IMR-90 (cell line): ENCODE results near the gene ACSL3. TPM values are rescaled to one million over a fixed set of nuclear protein-coding genes. Genes with fewer than 3 reads are reported as not detected.

Experiments
- ATAC-seq: fragments of 200-7000 bp; cut with Tn5 transposase; 2 replicates; pipeline ENCODE4 v1.9.1; 2020; ENCODE audit warnings: low read depth, mild to moderate bottlenecking, moderate library complexity
- BruUV-seq: library from RNA; stranded (reverse); fragments of 400-500 nt; replicated peaks from 2 replicates; lab custom pipeline; 2021; lab: Mats Ljungman, UMichigan
- CTCF ChIA-PET: fragments of 300-600 bp; formaldehyde crosslinking; extraction: SDS; loops from one replicate; lab custom pipeline; 2021; ENCODE audit warnings: antibody characterized with exemption; lab: Yijun Ruan, JAX
- POLR2A ChIA-PET: fragments of 300-600 bp; sonication (Branson Sonifier 250); formaldehyde crosslinking; loops from one replicate; lab custom pipeline; 2022; ENCODE audit warnings: antibody characterized with exemption; ENCODE audit not compliant: unreplicated experiment; lab: Charles Lee
- DNase-seq: peaks from one replicate; pipeline ENCODE4 v3.0.0; 2013
- H2AFZ ChIP-seq: replicated peaks from 2 replicates; pipeline ENCODE3; 2013; ENCODE audit warnings: low read length, mild to moderate bottlenecking; ENCODE audit not compliant: poor library complexity
- H2AK5ac ChIP-seq: 2 replicates; pipeline ENCODE4 v1.6.1; 2013; ENCODE audit warnings: low read depth, low read length, inconsistent platforms
- H2AK9ac ChIP-seq: replicated peaks from 2 replicates; pipeline ENCODE3; 2013; ENCODE audit warnings: mild to moderate bottlenecking, low read depth, low read length, moderate library complexity; ENCODE audit not compliant: poor library complexity
- H2BK120ac ChIP-seq: 2 replicates; pipeline ENCODE4 v1.6.1; 2013; ENCODE audit warnings: low read depth, low read length, inconsistent platforms
- H2BK15ac ChIP-seq: 3 replicates; pipeline ENCODE4 v1.6.1; 2013; ENCODE audit warnings: low read depth, low read length, inconsistent platforms
- H2BK20ac ChIP-seq: 2 replicates; pipeline ENCODE4 v1.6.1; 2013; ENCODE audit warnings: low read depth, mild to moderate bottlenecking, inconsistent platforms, low read length, moderate library complexity
- H2BK5ac ChIP-seq: 2 replicates; pipeline ENCODE4 v1.6.1; 2013; ENCODE audit warnings: mild to moderate bottlenecking, low read depth, low read length, inconsistent platforms; ENCODE audit not compliant: poor library complexity, severe bottlenecking
- H3K14ac ChIP-seq: replicated peaks from 2 replicates; pipeline ENCODE4 v1.6.1; 2013; ENCODE audit warnings: low read depth, low read length, inconsistent platforms
- H3K18ac ChIP-seq: 2 replicates; pipeline ENCODE4 v1.6.1; 2013; ENCODE audit warnings: low read depth, low read length, control low read depth
- H3K23ac ChIP-seq: 2 replicates; pipeline ENCODE4 v1.6.1; 2013; ENCODE audit warnings: low read depth, low read length, inconsistent platforms
- H3K27ac ChIP-seq: 2 replicates; pipeline ENCODE4 v1.5.1; 2013; ENCODE audit warnings: mild to moderate bottlenecking, control low read depth, low read length; ENCODE audit not compliant: insufficient read depth
- H3K27me3 ChIP-seq: 2 replicates; pipeline ENCODE4 v1.6.1; 2013; ENCODE audit warnings: low read length; ENCODE audit not compliant: control insufficient read depth, insufficient read depth
- H3K36me3 ChIP-seq: 2 replicates; pipeline ENCODE4 v1.6.1; 2013; ENCODE audit warnings: low read length, mixed read lengths; ENCODE audit not compliant: control insufficient read depth, insufficient read depth
- H3K4ac ChIP-seq: 2 replicates; pipeline ENCODE4 v1.6.1; 2013; ENCODE audit warnings: low read depth, low read length, inconsistent platforms
- H3K4me1 ChIP-seq: 2 replicates; pipeline ENCODE4 v1.6.1; 2013; ENCODE audit warnings: low read length, mixed read lengths; ENCODE audit not compliant: control insufficient read depth, insufficient read depth
- H3K4me2 ChIP-seq: 2 replicates; pipeline ENCODE4 v1.6.1; 2013; ENCODE audit warnings: low read depth, mild to moderate bottlenecking, control low read depth, low read length, moderate library complexity
- H3K4me3 ChIP-seq: 2 replicates; pipeline ENCODE4 v1.5.1; 2013; ENCODE audit warnings: low read depth, mild to moderate bottlenecking, control low read depth, low read length, moderate library complexity; ENCODE audit not compliant: insufficient read depth
- H3K56ac ChIP-seq: 2 replicates; pipeline ENCODE4 v1.6.1; 2013; ENCODE audit warnings: low read length, inconsistent platforms; ENCODE audit not compliant: insufficient read depth; ENCODE audit errors: extremely low read depth
- H3K79me1 ChIP-seq, 2 experiments: 2 replicates each; pipeline ENCODE4 v1.6.1; 2013; ENCODE audit warnings: low read length in 2 of 2, inconsistent platforms in 1 of 2, low read depth in 1 of 2
- H3K9ac ChIP-seq: 2 replicates; pipeline ENCODE4 v1.6.1; 2013; ENCODE audit warnings: low read depth, low read length, control low read depth
- H3K9me1 ChIP-seq: 2 replicates; pipeline ENCODE4 v1.6.1; 2013; ENCODE audit warnings: low read length, inconsistent platforms; ENCODE audit not compliant: insufficient read depth
- H3K9me3 ChIP-seq: 2 replicates; pipeline ENCODE4 v1.6.1; 2013; ENCODE audit warnings: low read length; ENCODE audit not compliant: control insufficient read depth, insufficient read depth
- H4K20me1 ChIP-seq: 2 replicates; pipeline ENCODE4 v1.6.1; 2013; ENCODE audit warnings: low read length, inconsistent platforms; ENCODE audit not compliant: insufficient read depth
- H4K5ac ChIP-seq: 2 replicates; pipeline ENCODE4 v1.6.1; 2013; ENCODE audit warnings: mild to moderate bottlenecking, low read depth, low read length, control low read depth
- H4K8ac ChIP-seq, 2 experiments: 2 replicates each; pipeline ENCODE4 v1.6.1; 2013; ENCODE audit warnings: low read depth in 2 of 2, low read length in 2 of 2, control low read depth in 1 of 2, inconsistent platforms in 1 of 2
- H4K91ac ChIP-seq: 2 replicates; pipeline ENCODE4 v1.6.1; 2013; ENCODE audit warnings: low read depth, low read length, inconsistent platforms; ENCODE audit not compliant: insufficient read depth
- MAZ ChIP-seq: IDR thresholded peaks from 2 replicates; pipeline ENCODE4 v1.6.1; 2012; ENCODE audit warnings: low read depth, mild to moderate bottlenecking, low read length, improper control_type of control experiment, moderate library complexity, borderline replicate concordance
- WGBS, 2 experiments: methylation state at CpG; one replicate each; pipeline versions ENCODE4 v1.1.5 to v1.1.7; 2013; ENCODE audit warnings: missing lambda C conversion rate in 2 of 2; ENCODE audit not compliant: insufficient read length in 1 of 2; ENCODE audit errors: extremely low coverage in 2 of 2; 5-methylcytosine and 5-hydroxymethylcytosine counted together
- dilution Hi-C: fragments of 300-500 bp; cut with HindIII; formaldehyde crosslinking; loops from one replicate; pipeline ENCODE4 v1.14.3; 2018; ENCODE audit warnings: low sequenced_read_pairs; ENCODE audit not compliant: unreplicated experiment
- in situ Hi-C: fragments of 300-500 bp; cut with MboI; formaldehyde crosslinking; loops from 3 replicates; pipeline ENCODE4 v1.14.3; 2019; ENCODE audit warnings: low sequenced_read_pairs, inconsistent platforms, mixed read lengths
- intact Hi-C: fragments of 100-400 bp; cut with micrococcal nuclease; formaldehyde crosslinking; loops from 2 replicates; pipeline ENCODE4 v1.10.0; 2022
- polyA plus RNA-seq, 3 experiments: library from polyadenylated mRNA; depleted of rRNA; stranded (reverse); fragments of >200 nt; gene quantifications; 2 replicates each; pipeline ENCODE4 v1.2.3, GENCODE V29; 2012; ENCODE audit warnings: low replicate concordance in 1 of 3
- total RNA-seq: library from RNA; depleted of rRNA; stranded (reverse); fragments of >200 nt; gene quantifications from 2 replicates; pipeline ENCODE4 v1.2.3, GENCODE V29; 2012

Gene ACSL3
- total and polyA plus RNA-seq, 2 of the 4 experiments (the other 2 are of a cell fraction): 31.0 to 84.2 TPM

- Histone ChIP-seq H4K91ac (no peak overlapping the region), H2AFZ (no peak overlapping the region), H3K14ac (no peak overlapping the region), H4K5ac (no peak overlapping the region), H3K18ac (no peak overlapping the region), H3K9ac (no peak overlapping the region), H3K27me3 (no peaks in the 10 kb centered on the region), H2AK5ac (no peak overlapping the region), H2BK15ac (no peak overlapping the region), H3K4ac (no peak overlapping the region), H3K36me3 (no peaks in the 10 kb centered on the region), H3K56ac (no peak overlapping the region), H2BK120ac (no peak overlapping the region), H3K4me1 (no peaks in the 10 kb centered on the region; the same call in none of the 2 replicates), H2BK20ac (no peak overlapping the region), H3K4me2 (no peak overlapping the region), H4K8ac (no peak overlapping the region), H2AK9ac (no peak overlapping the region), H3K27ac (no peak overlapping the region), H3K9me3 (no peaks in the 10 kb centered on the region), H2BK5ac (no peak overlapping the region), H3K9me1 (peaks cover 10% of the 10 kb centered on the region), H3K23ac (no peak overlapping the region), H4K20me1 (peaks cover 78% of the 10 kb centered on the region), H3K4me3 (no peak overlapping the region), H3K79me1 (peaks cover 17 to 64% of the 10 kb centered on the region in 2 experiments)
- ATAC-seq (no peak), DNase-seq (no peak)
- BruUV-seq: no TSS peak
- no peak for TF ChIP-seq MAZ
- ChIA-PET POLR2A (no interaction called here), CTCF (no interaction called here)
- 100% methylated on average over 2 of the region's 4 CpGs; no CpG with 5 or more reads in 1 of the 2 experiments for WGBS, 2 experiments
- in situ Hi-C loops: no loop called here
- dilution Hi-C loops: no loop called here
- intact Hi-C loops: no loop called here
Observed at GRCh38 chr2:222872551-222872950, 11.7 kb downstream of the ACSL3 start.
